Mesenchymal stem cell (in vitro differentiated cells and primary cell): ENCODE data around the gene EML5.

Experiments used
- DNase-seq: peaks from one replicate; pipeline ENCODE4 v3.0.0-alpha.2; 2013
- H2AFZ ChIP-seq: one replicate; pipeline ENCODE4 v1.6.1; 2013; ENCODE audit warnings: low read depth, mild to moderate bottlenecking, control low read depth, inconsistent platforms, low read length, moderate library complexity
- H2AK5ac ChIP-seq: 2 replicates; pipeline ENCODE4 v1.6.1; 2013; ENCODE audit warnings: low read length, moderate library complexity, mild to moderate bottlenecking, inconsistent platforms; ENCODE audit not compliant: severe bottlenecking
- H2BK120ac ChIP-seq: one replicate; pipeline ENCODE4 v1.6.1; 2013; ENCODE audit warnings: low read depth, mild to moderate bottlenecking, inconsistent platforms, low read length, moderate library complexity
- H2BK12ac ChIP-seq, 2 experiments: one replicate each; pipeline ENCODE4 v1.6.1; 2013; ENCODE audit warnings: inconsistent platforms in 2 of 2, low read length in 2 of 2, mild to moderate bottlenecking in 2 of 2, moderate library complexity in 2 of 2, control low read depth in 1 of 2
- H2BK15ac ChIP-seq: one replicate; pipeline ENCODE4 v1.6.1; 2013; ENCODE audit warnings: mild to moderate bottlenecking, low read depth, inconsistent platforms; ENCODE audit not compliant: poor library complexity, severe bottlenecking
- H2BK5ac ChIP-seq: 2 replicates; pipeline ENCODE4 v1.6.1; 2013; ENCODE audit warnings: low read depth, mild to moderate bottlenecking, low read length, control low read depth, inconsistent platforms; ENCODE audit not compliant: poor library complexity, severe bottlenecking
- H3K14ac ChIP-seq, 2 experiments: one replicate each; pipeline ENCODE4 v1.6.1; 2013; ENCODE audit warnings: inconsistent platforms in 2 of 2, low read length in 2 of 2, control low read depth in 1 of 2, mild to moderate bottlenecking in 1 of 2, moderate library complexity in 1 of 2
- H3K18ac ChIP-seq, 2 experiments: one replicate each; pipeline ENCODE4 v1.6.1; 2013; ENCODE audit warnings: inconsistent platforms in 2 of 2, low read length in 2 of 2, control low read depth in 1 of 2, low read depth in 1 of 2, mild to moderate bottlenecking in 1 of 2
- H3K23ac ChIP-seq, 2 experiments: one replicate each; pipeline ENCODE4 v1.6.1; 2013; ENCODE audit warnings: inconsistent platforms in 2 of 2, low read length in 2 of 2, mild to moderate bottlenecking in 2 of 2, moderate library complexity in 2 of 2, control low read depth in 1 of 2
- H3K27ac ChIP-seq: 2 replicates; pipeline ENCODE4 v1.5.1; 2013; ENCODE audit warnings: mild to moderate bottlenecking, moderate library complexity, low read length, control low read depth, inconsistent platforms; ENCODE audit not compliant: poor library complexity, severe bottlenecking
- H3K27me3 ChIP-seq, 2 experiments: 2 replicates each; pipeline versions ENCODE4 v1.6.1 to v1.7.0; 2013; ENCODE audit warnings: low read length in 2 of 2, mild to moderate bottlenecking in 2 of 2, moderate library complexity in 2 of 2, control low read depth in 1 of 2, inconsistent platforms in 1 of 2; ENCODE audit not compliant: control insufficient read depth in 1 of 2, insufficient read depth in 1 of 2
- H3K36me3 ChIP-seq, 2 experiments: 2 replicates each; pipeline versions ENCODE4 v1.6.1 to v1.7.0; 2013; ENCODE audit warnings: low read length in 2 of 2, control low read depth in 1 of 2, inconsistent platforms in 1 of 2, low read depth in 1 of 2, mild to moderate bottlenecking in 1 of 2; ENCODE audit not compliant: insufficient read depth in 2 of 2, control insufficient read depth in 1 of 2
- H3K4ac ChIP-seq, 2 experiments: one replicate each; pipeline ENCODE4 v1.6.1; 2013; ENCODE audit warnings: inconsistent platforms in 2 of 2, low read length in 2 of 2, mild to moderate bottlenecking in 2 of 2, moderate library complexity in 2 of 2, control low read depth in 1 of 2, low read depth in 1 of 2
- H3K4me1 ChIP-seq: 2 replicates; pipeline ENCODE4 v1.6.1; 2013; ENCODE audit warnings: low read depth, low read length, control low read depth; ENCODE audit not compliant: control insufficient read depth, insufficient read depth
- H3K4me2 ChIP-seq: 2 replicates; pipeline ENCODE4 v1.6.1; 2013; ENCODE audit warnings: low read length, mild to moderate bottlenecking, inconsistent platforms; ENCODE audit not compliant: poor library complexity, severe bottlenecking
- H3K4me3 ChIP-seq, 2 experiments: 2 replicates each; pipeline versions ENCODE4 v1.5.1 to v1.7.0; 2013; ENCODE audit warnings: low read length in 2 of 2, mild to moderate bottlenecking in 2 of 2, control low read depth in 1 of 2, low read depth in 1 of 2; ENCODE audit not compliant: insufficient read depth in 1 of 2
- H3K79me1 ChIP-seq: replicated peaks from 2 replicates; pipeline ENCODE4 v1.6.1; 2013; ENCODE audit warnings: mild to moderate bottlenecking, control low read depth, low read length, inconsistent platforms; ENCODE audit not compliant: poor library complexity, severe bottlenecking
- H3K9ac ChIP-seq: 2 replicates; pipeline ENCODE4 v1.7.0; 2013; ENCODE audit warnings: mild to moderate bottlenecking, low read length, moderate library complexity
- H3K9me3 ChIP-seq: 2 replicates; pipeline ENCODE4 v1.7.0; 2013; ENCODE audit warnings: mild to moderate bottlenecking, low read length; ENCODE audit not compliant: control insufficient read depth
- H4K8ac ChIP-seq: one replicate; pipeline ENCODE4 v1.6.1; 2013; ENCODE audit warnings: inconsistent platforms, mild to moderate bottlenecking, low read length, moderate library complexity
- H4K91ac ChIP-seq: one replicate; pipeline ENCODE4 v1.6.1; 2013; ENCODE audit warnings: mild to moderate bottlenecking, low read length, inconsistent platforms
- WGBS: methylation state at CpG from one replicate; pipeline ENCODE4 v1.1.7; 2013; ENCODE audit warnings: mixed read lengths; 5-methylcytosine and 5-hydroxymethylcytosine counted together

EML5 gene

GRCh38 chr14:88808359-88808758, 15.6 kb upstream of the EML5 start:
- H2AK5ac ChIP-seq: no peak overlapping the region
- no peak for DNase-seq
- no peak overlapping the region for H2BK5ac ChIP-seq
- H3K14ac ChIP-seq: no peak overlapping the region
- H3K79me1 ChIP-seq: no peaks in the 10 kb centered on the region
- no peak overlapping the region for H3K4me3 ChIP-seq
- H3K9me3 ChIP-seq: peaks cover 17% of the 10 kb centered on the region
- no peak overlapping the region for H3K18ac ChIP-seq
- no peaks in the 10 kb centered on the region for H3K36me3 ChIP-seq
- H3K27ac ChIP-seq: no peak overlapping the region
- no peak overlapping the region for H2BK15ac ChIP-seq
- H2AFZ ChIP-seq: no peak overlapping the region
- H2BK12ac ChIP-seq: no peak overlapping the region
- no peak overlapping the region for H3K4ac ChIP-seq
- no peak overlapping the region for H4K8ac ChIP-seq
- H4K91ac ChIP-seq: no peak overlapping the region
- peaks cover 0 to 8% of the 10 kb centered on the region in 2 experiments for H3K27me3 ChIP-seq
- H3K23ac ChIP-seq: no peak overlapping the region
- H2BK120ac ChIP-seq: no peak overlapping the region
- no peak overlapping the region for H3K4me2 ChIP-seq
- no peak overlapping the region for H3K9ac ChIP-seq
- no peaks in the 10 kb centered on the region for H3K4me1 ChIP-seq

- no peak overlapping the region for H2BK5ac ChIP-seq
- H3K4me2 ChIP-seq: no peak overlapping the region
- no peak overlapping the region for H3K9ac ChIP-seq
- H4K91ac ChIP-seq: no peak overlapping the region
- no peak overlapping the region for H4K8ac ChIP-seq
- H3K14ac ChIP-seq: no peak overlapping the region
- H3K4ac ChIP-seq: no peak overlapping the region
- H3K4me1 ChIP-seq: no peaks in the 10 kb centered on the region
- H3K36me3 ChIP-seq: no peaks in the 10 kb centered on the region
- H3K4me3 ChIP-seq: no peak overlapping the region
- H3K27me3 ChIP-seq: peaks cover 4% of the 10 kb centered on the region in 2 experiments
- H2BK120ac ChIP-seq: no peak overlapping the region
- H2AK5ac ChIP-seq: no peak overlapping the region
- no peak overlapping the region for H3K23ac ChIP-seq
- H2BK12ac ChIP-seq: no peak overlapping the region
- 50% methylated on average over 1 of the region's 1 CpG for WGBS
- no peak overlapping the region for H3K27ac ChIP-seq
- DNase-seq: no peak
- no peaks in the 10 kb centered on the region for H3K79me1 ChIP-seq
- H3K9me3 ChIP-seq: peaks cover 15% of the 10 kb centered on the region
- H3K18ac ChIP-seq: no peak overlapping the region
- no peak overlapping the region for H2AFZ ChIP-seq
- no peak overlapping the region for H2BK15ac ChIP-seq
Measured at GRCh38 chr14:88804477-88804876, 11.7 kb upstream of the EML5 start.

GRCh38 chr14:88804035-88804434, 11.3 kb upstream of the EML5 start:
- no peak overlapping the region for H3K14ac ChIP-seq
- no peak overlapping the region for H2BK15ac ChIP-seq
- H3K4me1 ChIP-seq: no peaks in the 10 kb centered on the region
- H3K9ac ChIP-seq: no peak overlapping the region
- H3K9me3 ChIP-seq: peaks cover 11% of the 10 kb centered on the region
- H4K91ac ChIP-seq: no peak overlapping the region
- no peak overlapping the region for H2BK12ac ChIP-seq
- no peak overlapping the region for H2BK5ac ChIP-seq
- H4K8ac ChIP-seq: no peak overlapping the region
- H3K79me1 ChIP-seq: no peaks in the 10 kb centered on the region
- no peak for DNase-seq
- WGBS: 42% methylated on average over 2 of the region's 2 CpGs
- H2AK5ac ChIP-seq: no peak overlapping the region
- no peak overlapping the region for H3K18ac ChIP-seq
- H2AFZ ChIP-seq: no peak overlapping the region
- H2BK120ac ChIP-seq: no peak overlapping the region
- H3K27ac ChIP-seq: no peak overlapping the region
- H3K4me2 ChIP-seq: no peak overlapping the region
- no peak overlapping the region for H3K23ac ChIP-seq
- H3K4ac ChIP-seq: no peak overlapping the region
- H3K36me3 ChIP-seq: no peaks in the 10 kb centered on the region
- peaks cover 4% of the 10 kb centered on the region in 2 experiments for H3K27me3 ChIP-seq
- H3K4me3 ChIP-seq: no peak overlapping the region

- Histone ChIP-seq H3K23ac (no peak overlapping the region), H3K4ac (no peak overlapping the region), H3K36me3 (no peaks in the 10 kb centered on the region), H3K27me3 (peaks cover 3 to 4% of the 10 kb centered on the region in 2 experiments), H3K79me1 (no peaks in the 10 kb centered on the region), H3K27ac (no peak overlapping the region), H2AFZ (no peak overlapping the region), H3K18ac (no peak overlapping the region), H2BK15ac (no peak overlapping the region), H4K91ac (no peak overlapping the region), H2BK5ac (no peak overlapping the region), H2BK12ac (no peak overlapping the region), H3K4me3 (no peak overlapping the region), H2AK5ac (no peak overlapping the region), H4K8ac (no peak overlapping the region), H3K9ac (no peak overlapping the region), H3K4me1 (no peaks in the 10 kb centered on the region), H3K4me2 (no peak overlapping the region), H3K9me3 (peaks cover 4% of the 10 kb centered on the region), H3K14ac (no peak overlapping the region), H2BK120ac (no peak overlapping the region)
- DNase-seq: no peak
- WGBS: 77% methylated on average over 6 of the region's 6 CpGs
Measured at GRCh38 chr14:88802596-88802995, 9.8 kb upstream of the EML5 start.
